IPS-NIHi11 (cell line): ENCODE results near the gene ARL4A.
"Not testable (repeated sequence)": the region's sequence is repeated elsewhere in the genome, so short reads cannot be mapped to it uniquely, and the experiment has no call there.

Experiments used
- DNase-seq: peaks from one replicate; pipeline ENCODE4 v3.0.0; 2012; ENCODE audit warnings: mixed read lengths, low spot score

The ARL4A gene

DNA sequence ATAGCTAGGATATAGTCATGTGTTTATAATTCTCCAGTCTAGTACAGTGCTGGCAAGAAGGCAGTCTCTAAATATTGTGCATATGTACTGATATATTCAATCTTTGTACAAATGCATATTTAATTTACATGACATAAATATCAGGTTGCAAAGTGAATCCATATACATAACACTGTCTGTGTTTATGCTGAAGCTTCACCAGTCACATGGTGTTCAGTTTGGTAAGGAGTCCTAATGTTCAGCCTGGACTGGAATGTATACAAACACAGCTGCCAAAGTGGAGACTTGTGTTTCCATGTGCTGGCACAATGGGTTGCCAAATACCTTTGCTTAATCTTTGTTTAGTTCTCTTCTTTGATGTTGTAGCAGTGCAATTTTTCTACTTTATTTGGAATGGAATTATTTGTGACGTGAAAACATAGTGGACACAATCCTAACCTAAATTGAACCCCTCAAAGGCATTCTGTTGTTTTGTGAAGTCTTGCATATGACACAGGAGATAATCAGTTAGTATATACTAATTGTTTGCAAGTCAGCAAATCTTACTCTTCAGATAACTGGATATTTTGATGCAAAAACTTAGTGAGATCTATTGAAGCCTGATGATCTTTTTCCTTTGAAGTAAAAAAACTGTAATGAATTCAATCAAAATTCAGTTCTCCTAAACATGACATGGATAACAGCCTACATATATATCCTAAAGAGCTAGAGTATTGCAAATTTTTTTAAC is 17.3 kb upstream of the ARL4A start:
- DNase-seq = no peak

DNA sequence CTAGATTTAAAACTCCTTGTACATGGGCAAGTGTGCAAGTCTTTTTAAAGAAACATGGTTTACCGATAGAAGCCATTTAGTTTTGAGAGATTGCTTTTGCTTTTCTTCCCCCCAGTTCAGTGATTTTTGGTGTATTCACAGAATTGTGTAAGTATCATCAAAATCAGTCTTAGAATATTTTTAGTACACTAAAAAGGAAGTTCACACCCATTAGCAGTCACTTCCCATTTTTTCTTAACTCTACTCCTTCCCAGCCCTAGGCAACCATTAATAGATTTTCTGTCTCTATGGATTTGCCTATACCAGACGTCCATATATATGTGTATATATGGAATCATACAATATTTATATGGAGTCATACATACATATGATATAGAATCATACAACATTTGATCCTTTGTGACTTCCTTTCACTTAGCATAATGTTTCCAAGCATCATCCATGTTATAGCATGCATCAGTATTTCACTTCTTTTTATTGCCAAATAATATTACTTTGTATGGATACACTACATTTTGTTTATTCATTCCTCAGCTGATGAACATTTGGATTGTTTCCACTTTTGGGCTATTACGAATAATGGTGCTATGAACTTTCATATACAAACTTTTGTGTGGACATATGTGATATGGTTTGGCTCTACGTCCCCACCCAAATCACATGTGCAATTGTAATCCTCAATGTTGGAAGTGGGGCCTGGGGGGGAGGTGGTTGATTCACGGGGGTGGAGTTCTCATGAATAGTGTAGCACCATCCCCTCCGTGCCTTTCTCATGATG is 16.5 kb upstream of the ARL4A start:
- no peak for DNase-seq

DNA sequence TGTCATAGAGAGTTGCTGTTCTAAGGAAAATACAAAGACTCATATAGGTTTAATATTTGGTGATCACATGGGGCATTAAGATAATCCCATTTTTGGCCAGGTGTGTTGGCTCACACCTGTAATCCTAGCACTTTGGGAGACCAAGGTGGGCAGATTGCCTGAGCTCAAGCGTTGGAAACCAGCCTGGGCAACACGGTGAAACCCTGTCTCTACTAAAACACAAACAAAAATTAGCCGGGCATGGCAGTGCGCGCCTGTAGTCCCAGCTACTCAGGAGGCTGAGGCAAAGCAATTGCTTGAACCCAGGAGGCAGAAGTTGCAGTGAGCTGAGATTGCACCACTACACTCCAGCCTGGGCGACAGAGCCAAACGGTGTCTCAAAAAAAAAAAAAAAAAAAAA is 14.0 kb upstream of the ARL4A start:
- not testable (repeated sequence) for DNase-seq

DNA sequence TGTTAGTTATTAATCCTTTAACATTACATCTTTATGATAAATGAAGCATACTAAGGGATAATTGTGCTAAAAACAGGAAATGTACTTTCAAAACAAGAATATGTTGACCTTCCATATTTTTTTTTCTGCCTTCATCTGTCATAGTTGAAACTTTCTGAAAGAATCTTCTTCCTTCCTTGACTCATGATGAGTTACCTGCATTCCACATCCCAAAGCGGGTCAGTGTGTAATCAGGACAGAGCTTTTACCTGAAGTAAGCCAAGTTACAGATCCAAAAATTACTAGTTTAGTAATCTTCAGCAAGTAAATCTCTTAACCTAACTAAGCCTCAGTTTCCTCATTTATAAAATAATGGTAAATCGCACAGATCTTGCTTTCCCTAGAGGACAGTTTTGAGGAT is 13.4 kb upstream of the ARL4A start:
- no peak for DNase-seq

DNA sequence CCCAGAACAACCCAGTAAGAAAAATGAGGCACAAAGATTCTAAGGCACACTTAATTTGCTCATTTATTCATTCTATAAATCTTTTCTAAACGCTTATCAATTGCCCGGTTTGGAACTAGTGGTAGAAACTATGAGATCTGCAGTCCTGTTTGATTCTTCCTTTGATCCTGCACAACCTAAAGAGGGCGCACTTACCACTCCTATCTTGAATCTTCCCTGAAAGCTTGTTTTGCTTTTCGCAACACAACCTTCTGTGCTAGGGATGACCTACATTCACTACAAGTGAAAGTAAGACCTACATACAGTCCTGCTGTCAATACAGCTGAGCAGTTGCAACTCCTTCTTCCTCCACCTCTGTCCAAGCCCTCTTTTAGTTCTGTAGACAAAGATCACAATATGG is 12.6 kb upstream of the ARL4A start:
- peak; percentile 48 for DNase-seq

DNA sequence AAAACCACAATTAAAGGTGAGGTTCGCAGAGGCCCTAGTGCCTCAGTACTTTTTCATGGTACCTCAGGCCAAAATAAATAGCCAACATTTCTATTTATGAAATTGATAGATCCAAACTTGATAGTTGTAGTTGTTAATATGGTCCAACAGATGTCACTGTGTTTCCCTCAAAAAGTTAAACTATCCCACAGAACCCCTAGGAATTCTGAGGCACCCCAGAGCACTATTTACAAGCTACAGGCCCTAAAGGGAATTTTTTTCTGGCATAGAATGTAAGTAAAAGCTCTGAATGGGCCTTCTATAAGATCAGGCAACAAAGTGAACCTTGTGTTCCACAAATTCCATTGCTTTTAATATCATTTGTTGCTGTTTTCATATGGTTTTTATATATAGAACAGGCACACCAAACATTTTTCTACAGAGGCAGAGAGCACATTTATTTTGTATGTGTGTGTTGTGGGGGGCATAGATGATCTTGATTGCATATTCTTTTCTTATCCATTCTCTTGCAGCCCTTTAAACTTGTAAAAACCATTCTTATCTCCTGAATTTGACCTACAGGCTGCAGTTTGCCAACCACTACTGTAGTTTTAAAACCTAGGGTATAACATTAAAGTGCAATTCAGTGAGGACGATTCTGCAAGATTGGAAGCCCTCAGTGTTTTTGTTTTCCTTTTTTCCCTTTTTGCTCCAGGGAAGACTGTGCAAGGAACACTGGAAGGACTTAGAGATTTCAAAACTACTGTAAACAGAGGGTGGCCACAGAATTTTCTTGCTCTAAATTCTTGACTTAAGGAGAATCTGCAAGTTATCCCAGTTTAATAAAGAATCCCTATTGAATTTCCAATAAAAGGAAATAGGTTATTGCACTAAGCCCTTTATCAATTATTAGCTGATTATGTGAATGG is 3.5 kb upstream of the ARL4A start:
- no peak for DNase-seq

DNA sequence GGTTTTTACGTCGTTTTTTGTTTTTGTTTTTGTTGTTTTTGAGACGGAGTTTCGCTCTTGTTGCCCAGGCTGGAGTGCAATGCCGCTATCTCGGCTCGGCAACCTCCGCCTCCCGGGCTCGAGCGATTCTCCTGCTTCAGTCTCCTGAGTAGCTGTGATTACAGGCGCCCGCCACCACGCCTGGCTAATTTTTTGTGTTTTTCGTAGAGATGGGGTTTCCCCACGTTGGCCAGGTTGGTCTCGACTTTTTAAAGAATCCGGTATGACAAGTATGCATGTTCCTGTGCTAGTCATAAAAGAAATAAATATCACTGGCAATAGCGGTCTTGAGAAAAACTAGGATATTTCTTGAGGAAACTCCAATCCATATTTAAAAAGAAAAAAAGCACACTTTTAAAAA is 2.7 kb upstream of the ARL4A start:
- DNase-seq = no peak

DNA sequence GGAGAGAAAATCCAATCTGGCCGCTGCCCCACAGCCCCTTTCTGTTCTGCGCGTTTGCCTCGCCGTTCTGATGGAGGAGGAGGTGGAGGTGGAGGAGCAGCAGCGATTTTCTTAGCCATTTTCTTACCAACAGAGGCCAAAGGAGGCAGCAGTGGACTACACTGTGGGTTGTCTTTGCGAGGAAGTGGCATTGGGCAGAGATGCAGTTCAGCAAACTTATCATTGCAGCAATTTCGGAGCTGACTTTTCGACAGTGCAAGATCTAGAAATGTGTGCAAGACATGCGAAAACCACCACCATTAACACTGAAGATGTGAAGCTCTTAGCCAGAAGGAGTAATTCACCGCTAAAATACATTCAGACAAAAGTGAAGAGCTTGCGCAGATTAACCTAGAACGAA is 1.9 kb upstream of the ARL4A start:
- peak; percentile 21 for DNase-seq

DNA sequence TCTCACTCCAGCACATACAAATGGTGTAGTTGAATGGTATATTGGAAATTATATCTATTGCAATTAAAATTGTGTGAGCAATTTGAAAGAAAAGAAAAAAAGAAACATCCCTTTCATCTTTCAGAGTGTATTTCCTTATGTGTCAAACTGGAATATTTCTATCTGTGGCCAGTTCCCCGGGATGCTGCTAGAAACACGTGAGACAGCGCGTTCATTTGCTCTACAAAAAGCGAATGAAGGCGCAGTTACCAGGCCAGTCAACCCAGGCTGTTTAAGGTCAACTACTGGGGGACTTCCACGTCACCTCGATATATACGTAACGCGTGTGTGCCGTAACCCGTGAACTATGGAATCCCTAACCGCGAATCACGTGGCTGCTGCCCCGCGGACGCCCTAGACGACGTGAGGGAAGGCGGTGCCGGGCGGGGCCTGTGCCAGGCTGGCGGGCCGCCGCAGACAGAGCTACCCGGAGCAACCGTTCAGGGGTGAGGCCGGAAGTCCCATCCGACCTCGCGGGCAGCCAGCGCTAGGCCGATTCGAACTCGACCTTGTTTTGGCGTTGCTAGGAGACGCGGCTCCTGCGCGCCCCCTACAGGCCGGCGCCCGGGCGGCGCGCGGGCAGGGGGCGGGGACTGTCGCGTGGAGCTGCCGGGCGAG is 1.1 kb upstream of the ARL4A start:
- peak; percentile 85 for DNase-seq

DNA sequence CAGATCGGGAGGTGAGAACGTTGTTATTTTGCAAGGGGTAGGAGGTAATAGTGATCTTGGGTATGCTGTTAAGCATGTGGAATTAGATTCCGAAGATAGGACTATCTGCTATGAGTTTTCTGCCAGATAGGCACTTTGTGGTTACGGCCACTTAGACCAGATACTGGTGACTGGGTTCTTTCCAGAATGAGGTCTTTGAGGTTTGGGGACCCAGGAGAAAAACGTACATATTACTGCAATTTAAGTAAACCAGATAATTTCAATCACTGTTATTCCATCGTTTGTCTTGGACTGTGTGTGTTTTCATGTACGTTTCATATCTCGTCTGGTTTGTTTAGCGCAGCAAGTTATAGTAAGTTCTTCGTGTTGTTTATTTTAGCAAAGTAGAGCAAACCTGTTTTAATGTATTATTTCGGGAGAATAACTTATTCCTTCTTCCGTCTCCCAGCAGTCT is 312 bp downstream of the ARL4A start:
- DNase-seq = no peak

DNA sequence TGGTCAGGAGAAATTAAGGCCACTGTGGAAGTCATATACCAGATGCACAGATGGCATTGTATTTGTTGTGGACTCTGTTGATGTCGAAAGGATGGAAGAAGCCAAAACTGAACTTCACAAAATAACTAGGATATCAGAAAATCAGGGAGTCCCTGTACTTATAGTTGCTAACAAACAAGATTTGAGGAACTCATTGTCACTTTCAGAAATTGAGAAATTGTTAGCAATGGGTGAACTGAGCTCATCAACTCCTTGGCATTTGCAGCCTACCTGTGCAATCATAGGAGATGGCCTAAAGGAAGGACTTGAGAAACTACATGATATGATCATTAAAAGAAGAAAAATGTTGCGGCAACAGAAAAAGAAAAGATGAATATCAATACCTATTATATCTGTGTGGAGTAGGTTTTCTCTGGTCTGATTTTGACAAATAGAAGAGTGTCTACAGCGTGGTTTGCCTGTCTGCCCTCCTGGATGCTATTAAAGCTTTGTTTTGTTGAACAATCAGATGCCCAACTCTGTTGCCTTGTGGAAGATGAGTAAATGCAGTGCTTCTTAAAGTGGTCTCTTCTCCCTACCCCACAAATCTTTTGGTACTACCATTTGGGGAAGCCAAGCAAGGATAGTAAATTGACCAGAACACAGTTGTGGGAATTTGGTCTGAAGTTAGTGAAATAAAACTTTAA is 1.2 kb downstream of the ARL4A start:
- DNase-seq = not testable (repeated sequence)

DNA sequence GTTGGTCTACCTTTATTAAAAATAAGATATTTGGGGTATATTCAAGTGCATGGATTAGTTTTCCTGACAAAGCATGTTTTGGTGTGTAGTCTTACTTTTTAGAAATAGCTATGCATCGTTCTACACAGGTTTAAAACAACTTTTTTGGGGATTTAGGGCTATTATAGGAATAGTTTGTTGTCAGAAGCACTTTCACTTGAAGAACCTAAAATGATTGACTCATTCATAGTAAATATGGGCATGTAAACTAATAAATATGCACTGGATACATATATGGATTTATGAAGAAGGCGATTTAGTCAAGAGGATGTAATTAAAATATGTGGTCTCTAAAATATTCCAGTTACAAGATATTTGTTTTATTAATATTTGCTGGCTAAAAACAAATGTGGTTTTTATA is 2.0 kb downstream of the ARL4A start:
- no peak for DNase-seq

DNA sequence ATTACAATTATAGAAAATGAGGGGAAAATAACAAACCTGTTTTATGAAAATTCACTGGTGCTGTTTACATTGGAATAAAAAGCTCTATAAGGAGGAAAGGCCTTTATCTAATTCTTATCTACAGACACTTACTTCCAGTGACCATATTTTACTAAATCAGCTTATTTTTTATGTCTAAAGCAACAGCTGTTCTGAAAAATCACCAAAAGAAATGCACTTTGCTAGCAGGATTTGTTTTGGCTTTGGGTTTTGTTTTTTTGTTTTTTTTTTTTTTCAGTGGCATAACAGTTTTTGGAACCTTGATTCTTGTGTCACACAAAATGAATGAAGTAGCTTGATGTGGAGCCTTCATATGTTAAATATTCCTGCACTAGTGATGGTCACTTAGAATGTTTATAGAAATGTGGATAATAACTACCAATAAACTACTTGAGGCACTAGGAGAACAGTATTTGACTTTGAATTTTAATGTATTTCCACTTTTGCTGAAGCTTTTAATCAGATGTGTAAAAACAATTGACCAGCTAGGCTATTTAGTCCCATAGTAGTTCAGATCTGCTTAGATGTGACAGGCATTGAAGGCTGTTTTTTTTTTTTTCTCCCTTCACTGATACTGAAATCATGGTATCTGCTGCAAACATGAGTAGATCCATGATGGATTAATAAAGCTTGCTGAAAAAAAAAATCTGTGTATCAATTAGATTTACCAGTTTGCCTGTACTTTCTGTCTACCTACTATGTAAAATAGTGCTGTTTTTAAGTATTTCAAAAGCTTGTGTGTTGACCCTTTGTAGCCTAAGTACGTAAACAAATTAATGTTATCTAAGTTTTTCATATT is 2.8 kb downstream of the ARL4A start:
- no peak for DNase-seq

DNA sequence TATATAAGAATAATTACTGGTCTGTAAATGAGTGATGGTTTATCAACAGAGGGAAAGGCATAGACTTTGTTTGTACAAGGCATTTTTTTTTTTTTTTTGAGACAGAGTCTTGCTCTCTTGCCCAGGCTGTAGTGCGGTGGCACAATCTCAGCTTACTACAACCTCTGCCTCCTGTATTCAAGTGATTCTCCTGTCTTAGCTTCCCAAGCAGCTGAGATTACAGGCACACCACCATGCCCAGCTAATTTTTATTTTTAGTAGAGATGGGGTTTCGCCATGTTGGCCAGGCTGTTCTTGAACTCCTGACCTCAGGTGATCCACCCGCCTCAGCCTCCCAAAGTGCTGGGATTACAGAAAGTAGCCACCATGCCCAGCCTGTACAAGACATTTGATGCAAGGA is 4.0 kb downstream of the ARL4A start:
- not testable (repeated sequence) for DNase-seq

DNA sequence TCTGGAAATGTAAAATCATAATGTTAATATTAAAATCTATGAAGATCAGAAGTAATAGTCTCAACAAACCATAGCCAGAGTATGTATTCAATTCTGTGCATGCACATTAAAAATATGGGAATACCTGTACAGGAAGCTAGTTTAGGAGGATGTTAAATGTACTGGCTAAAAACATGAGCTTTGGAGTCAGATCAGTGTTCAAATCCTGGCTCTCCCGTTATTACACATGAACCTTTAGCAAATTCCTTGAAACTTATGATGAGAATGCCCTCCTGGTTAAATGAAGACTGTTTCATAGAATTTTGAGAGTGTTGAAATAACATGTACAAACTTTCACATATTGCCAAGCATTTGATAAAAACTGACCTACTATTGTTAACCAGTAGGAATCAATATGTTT is 4.6 kb downstream of the ARL4A start:
- no peak for DNase-seq

DNA sequence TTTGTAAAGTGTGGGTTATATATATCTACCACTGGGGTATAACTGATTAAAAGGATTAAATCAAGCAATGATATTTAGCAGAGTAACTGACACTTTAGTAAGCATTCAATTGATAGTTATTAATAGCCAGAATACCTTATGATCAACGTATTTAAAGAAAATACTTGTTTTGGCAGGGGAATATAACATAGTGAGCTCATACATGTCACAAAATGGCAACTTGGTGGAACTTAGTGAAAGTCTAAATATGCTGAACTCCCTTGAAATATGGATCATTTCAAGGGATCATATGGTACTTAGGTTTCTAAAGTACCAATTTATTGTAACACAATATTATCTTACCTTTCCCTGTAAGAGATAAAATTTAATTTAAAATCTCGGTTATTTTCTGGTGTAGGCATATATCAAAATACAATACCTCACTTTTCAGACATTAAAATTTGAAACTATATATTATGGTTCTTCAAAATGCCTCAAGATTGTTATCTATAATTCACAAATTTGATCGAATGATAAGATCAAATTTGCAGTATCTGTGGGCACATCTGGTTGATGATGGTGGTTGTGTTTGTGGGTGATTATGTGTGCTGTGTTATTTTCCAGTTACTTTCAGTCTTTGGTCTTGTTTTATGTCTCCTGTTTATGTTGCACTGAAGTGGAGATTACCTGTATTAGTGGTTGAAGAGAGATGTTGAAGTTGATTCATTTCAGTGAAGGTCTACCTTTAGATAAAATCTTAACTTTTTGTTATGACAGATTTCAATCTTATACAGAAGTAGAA is 5.2 kb downstream of the ARL4A start:
- no peak for DNase-seq

DNA sequence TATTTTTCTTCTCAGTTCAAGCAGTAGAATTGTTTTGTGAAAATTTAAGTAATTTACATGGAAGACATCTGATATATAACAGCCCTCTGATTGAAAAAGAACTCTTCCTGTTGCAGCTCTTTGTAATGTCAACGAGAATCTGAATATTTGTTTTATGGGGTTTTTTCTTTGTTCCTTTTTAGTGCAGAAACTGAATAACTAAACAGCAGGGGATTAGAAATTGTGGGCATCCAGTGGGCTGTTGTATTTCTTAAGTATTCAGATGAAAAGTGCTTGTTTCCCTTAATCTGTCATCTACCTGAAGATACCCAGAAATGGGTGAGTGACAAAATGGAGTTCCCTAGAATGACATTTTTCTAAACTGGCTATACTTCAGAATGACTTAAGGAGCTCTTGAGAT is 7.4 kb downstream of the ARL4A start:
- DNase-seq = no peak

DNA sequence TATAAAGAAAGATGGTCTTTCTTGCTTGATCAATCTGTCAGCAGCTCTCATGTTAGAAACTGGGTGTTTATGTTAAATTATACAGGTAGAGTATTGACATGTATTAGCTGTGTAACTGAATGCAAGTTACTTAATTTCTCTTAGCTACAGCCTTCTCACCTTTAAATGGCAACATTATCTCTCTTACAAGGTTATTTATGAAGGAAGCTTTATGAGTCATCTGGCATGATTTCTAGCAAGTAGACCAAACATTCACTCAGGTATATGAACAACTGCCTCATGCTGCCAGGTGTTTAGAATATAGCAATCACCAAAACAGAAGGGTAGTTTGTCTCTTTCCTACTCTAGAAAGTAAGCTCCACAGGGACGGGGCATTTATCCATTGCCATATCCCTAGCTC is 8.5 kb downstream of the ARL4A start:
- no peak for DNase-seq

DNA sequence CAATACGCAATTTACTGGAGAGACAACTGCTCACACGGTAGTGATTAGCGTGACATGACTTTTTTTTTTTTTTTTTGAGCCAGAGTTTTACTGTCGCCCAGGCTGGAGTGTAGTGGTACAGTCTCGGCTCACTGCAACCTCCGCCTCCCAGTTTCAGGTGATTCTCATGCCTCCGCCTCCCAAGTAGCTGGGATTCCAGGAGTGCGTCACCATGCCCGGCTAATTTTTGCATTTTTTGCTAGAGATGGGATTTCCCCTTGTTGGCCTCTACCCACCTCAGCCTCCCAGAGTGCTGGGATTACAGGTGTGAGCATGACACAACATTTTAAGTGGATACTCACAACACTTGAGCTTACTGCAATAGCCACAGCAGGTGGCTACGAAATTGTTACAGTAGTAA is 11.9 kb downstream of the ARL4A start:
- DNase-seq = no peak

DNA sequence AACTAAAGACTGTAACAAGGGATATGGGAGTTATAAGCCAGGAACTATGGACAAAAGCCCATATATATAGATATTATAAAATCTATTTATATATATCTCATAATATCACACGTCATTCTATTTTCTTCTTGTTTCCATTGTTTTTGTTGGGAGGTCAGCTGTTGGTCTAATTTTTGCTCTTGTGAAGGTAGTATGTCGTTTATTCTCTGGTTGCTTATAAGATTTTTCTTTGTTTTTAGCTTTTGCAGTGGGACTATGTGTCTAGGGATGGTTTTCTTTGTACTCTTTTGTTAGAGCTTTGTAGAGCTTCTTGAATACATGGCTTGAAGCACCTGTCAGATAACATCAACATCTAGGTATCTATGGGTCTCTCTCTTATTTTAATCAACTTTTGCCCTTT is 14.0 kb downstream of the ARL4A start:
- no peak for DNase-seq
